ENCODE data around the gene CDCA3. TPM values are rescaled to one million over a fixed set of nuclear protein-coding genes. Genes with fewer than 3 reads are reported as not detected.

CDCA3 gene
- total and polyA plus RNA-seq, 2 of the 13 experiments (the other 11 are each of a cell fraction or from before 2014, with no cell fraction given) = 32.7 to 56.5 TPM

DNA sequence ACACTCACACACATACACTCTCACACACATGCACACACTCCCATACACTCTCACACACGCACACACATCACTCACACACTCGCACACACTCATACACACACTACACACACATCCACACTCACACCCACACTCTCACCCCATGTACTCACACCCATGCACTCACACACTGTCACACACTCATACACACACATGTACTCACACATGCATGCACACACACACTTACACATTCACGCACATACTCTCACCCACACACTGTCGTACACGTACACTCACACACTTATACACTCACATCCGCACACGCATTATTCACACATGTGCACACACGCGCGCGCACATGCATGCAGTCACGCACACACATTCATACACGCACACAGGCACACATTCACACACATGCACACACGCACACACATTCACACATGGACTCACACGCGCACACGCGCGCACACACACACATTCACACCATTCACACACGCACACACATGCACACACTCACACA lies 33.4 kb downstream of the CDCA3 start:
- ATAC-seq (no peak), DNase-seq (ENCODE audit: low spot score) (no peak), FAIRE-seq (no peak)
- Histone ChIP-seq H3K36me3 (replicated peaks in 1 of 2; ENCODE audit: control insufficient read depth in 1 of 2, insufficient read depth in 2 of 2, low read length in 2 of 2) (no peaks in the 10 kb centered on the region), H2AFZ (ENCODE audit: low read length) (no peak overlapping the region), H3K4me1 (ENCODE audit: insufficient read depth, low read length) (peaks cover 42% of the 10 kb centered on the region), H3K4me3 (replicated peaks in 1 of 3; ENCODE audit: insufficient read depth in 1 of 3, low read depth in 2 of 3, low read length in 3 of 3) (no peak overlapping the region), H3K9me3 (ENCODE audit: low read length) (no peaks in the 10 kb centered on the region), H3K9ac (ENCODE audit: insufficient read depth, low read depth, low read length) (no peak overlapping the region), H4K20me1 (ENCODE audit: insufficient read depth, low read length) (no peaks in the 10 kb centered on the region), H3K27me3 (ENCODE audit: control insufficient read depth in 1 of 2, insufficient read depth in 2 of 2, low read length in 2 of 2) (peaks cover 7 to 34% of the 10 kb centered on the region in 2 experiments; a peak in 4 of 5 replicates), H3K27ac (ENCODE audit: extremely low read length, insufficient read depth, low read length) (no peak overlapping the region), H3K79me2 (ENCODE audit: insufficient read depth, low read length) (no peaks in the 10 kb centered on the region), H3K4me2 (ENCODE audit: low read depth, low read length) (no peak overlapping the region)
- BruUV-seq (replicated peaks) = no TSS peak
- intact Hi-C loops (cut with micrococcal nuclease; ENCODE audit: unreplicated experiment) = no loop called here
- CTCF ChIA-PET (ENCODE audit: low intra/inter-chr PET ratio, low total read pairs) = no interaction called here
- in situ Hi-C loops (cut with HindIII; ENCODE audit: extremely low pct_ligation_motif_present, low pct_unique_long_range_greater_than_20kb) = no loop called here
- 93% methylated on average over 20 of the region's 20 CpGs for WGBS (ENCODE audit: low lambda C conversion rate)
- peak; percentile 50 to 54; a peak in 2 of 4 replicates for TF ChIP-seq POLR2A (IDR thresholded peaks at IDR 0.05; ENCODE audit: insufficient read depth in 1 of 2, low read depth in 2 of 2, low read length in 2 of 2)
- TF ChIP-seq ZSCAN21 (CRISPR knock-in tag; IDR thresholded peaks at IDR 0.05; ENCODE audit: borderline replicate concordance) = 0 out of 2 replicates have a peak, but pooled peaks have one; percentile 29
- TF ChIP-seq JUNB (CRISPR knock-in tag; IDR thresholded peaks at IDR 0.05; ENCODE audit: borderline replicate concordance) = 0 out of 2 replicates have a peak, but pooled peaks have one; percentile 24
- TF ChIP-seq IKZF1 (IDR thresholded peaks at IDR 0.05) = 0 out of 2 replicates have a peak, but pooled peaks have one; percentile 39
- no peak for TF ChIP-seq MED1 (CRISPR knock-in tag; IDR thresholded peaks at IDR 0.05)
- TF ChIP-seq POLR2G (IDR thresholded peaks at IDR 0.05; ENCODE audit: low read depth, low read length) = no peak
- TF ChIP-seq AGO2 (optimal IDR thresholded peaks at IDR 0.05; ENCODE audit: low read depth, low read length) = peak; percentile 57
- TF ChIP-seq, protein P1, sequence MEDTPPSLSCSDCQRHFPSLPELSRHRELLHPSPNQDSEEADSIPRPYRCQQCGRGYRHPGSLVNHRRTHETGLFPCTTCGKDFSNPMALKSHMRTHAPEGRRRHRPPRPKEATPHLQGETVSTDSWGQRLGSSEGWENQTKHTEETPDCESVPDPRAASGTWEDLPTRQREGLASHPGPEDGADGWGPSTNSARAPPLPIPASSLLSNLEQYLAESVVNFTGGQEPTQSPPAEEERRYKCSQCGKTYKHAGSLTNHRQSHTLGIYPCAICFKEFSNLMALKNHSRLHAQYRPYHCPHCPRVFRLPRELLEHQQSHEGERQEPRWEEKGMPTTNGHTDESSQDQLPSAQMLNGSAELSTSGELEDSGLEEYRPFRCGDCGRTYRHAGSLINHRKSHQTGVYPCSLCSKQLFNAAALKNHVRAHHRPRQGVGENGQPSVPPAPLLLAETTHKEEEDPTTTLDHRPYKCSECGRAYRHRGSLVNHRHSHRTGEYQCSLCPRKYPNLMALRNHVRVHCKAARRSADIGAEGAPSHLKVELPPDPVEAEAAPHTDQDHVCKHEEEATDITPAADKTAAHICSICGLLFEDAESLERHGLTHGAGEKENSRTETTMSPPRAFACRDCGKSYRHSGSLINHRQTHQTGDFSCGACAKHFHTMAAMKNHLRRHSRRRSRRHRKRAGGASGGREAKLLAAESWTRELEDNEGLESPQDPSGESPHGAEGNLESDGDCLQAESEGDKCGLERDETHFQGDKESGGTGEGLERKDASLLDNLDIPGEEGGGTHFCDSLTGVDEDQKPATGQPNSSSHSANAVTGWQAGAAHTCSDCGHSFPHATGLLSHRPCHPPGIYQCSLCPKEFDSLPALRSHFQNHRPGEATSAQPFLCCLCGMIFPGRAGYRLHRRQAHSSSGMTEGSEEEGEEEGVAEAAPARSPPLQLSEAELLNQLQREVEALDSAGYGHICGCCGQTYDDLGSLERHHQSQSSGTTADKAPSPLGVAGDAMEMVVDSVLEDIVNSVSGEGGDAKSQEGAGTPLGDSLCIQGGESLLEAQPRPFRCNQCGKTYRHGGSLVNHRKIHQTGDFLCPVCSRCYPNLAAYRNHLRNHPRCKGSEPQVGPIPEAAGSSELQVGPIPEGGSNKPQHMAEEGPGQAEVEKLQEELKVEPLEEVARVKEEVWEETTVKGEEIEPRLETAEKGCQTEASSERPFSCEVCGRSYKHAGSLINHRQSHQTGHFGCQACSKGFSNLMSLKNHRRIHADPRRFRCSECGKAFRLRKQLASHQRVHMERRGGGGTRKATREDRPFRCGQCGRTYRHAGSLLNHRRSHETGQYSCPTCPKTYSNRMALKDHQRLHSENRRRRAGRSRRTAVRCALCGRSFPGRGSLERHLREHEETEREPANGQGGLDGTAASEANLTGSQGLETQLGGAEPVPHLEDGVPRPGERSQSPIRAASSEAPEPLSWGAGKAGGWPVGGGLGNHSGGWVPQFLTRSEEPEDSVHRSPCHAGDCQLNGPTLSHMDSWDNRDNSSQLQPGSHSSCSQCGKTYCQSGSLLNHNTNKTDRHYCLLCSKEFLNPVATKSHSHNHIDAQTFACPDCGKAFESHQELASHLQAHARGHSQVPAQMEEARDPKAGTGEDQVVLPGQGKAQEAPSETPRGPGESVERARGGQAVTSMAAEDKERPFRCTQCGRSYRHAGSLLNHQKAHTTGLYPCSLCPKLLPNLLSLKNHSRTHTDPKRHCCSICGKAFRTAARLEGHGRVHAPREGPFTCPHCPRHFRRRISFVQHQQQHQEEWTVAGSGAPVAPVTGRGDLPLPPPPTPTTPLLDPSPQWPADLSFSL (CRISPR knock-in tag; IDR thresholded peaks at IDR 0.05) = peak; percentile 67; the same call in 1 of the 2 replicates
- no peak for TF ChIP-seq SOX6 (IDR thresholded peaks at IDR 0.05)
- TF ChIP-seq SOX6 (CRISPR knock-in tag; IDR thresholded peaks at IDR 0.05) = no peak
- 0 out of 2 replicates have a peak, but pooled peaks have one; percentile 13 for TF ChIP-seq NONO (IDR thresholded peaks at IDR 0.05)
- TF ChIP-seq NONO (CRISPR knock-in tag; conservative IDR thresholded peaks at IDR 0.05) = 0 out of 2 replicates have a peak, but pooled peaks have one; percentile 32
- no peak for TF ChIP-seq ATF7 (IDR thresholded peaks at IDR 0.05)
- TF ChIP-seq ATF7 (CRISPR knock-in tag; IDR thresholded peaks at IDR 0.05) = 0 out of 2 replicates have a peak, but pooled peaks have one; percentile 12
- TF ChIP-seq, protein P2, sequence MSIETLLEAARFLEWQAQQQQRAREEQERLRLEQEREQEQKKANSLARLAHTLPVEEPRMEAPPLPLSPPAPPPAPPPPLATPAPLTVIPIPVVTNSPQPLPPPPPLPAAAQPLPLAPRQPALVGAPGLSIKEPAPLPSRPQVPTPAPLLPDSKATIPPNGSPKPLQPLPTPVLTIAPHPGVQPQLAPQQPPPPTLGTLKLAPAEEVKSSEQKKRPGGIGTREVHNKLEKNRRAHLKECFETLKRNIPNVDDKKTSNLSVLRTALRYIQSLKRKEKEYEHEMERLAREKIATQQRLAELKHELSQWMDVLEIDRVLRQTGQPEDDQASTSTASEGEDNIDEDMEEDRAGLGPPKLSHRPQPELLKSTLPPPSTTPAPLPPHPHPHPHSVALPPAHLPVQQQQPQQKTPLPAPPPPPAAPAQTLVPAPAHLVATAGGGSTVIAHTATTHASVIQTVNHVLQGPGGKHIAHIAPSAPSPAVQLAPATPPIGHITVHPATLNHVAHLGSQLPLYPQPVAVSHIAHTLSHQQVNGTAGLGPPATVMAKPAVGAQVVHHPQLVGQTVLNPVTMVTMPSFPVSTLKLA (IDR thresholded peaks at IDR 0.05) = peak; percentile 88
- peak; percentile 97 for TF ChIP-seq TARDBP (CRISPR knock-in tag; IDR thresholded peaks at IDR 0.05)
- POLR2A ChIA-PET = no interaction called here

Measured in HepG2 (cell line).